GM19397 (cell line): ENCODE results near the gene FBXO40.

Experiments
- ATAC-seq: cut with Tn5 transposase; IDR thresholded peaks from one replicate; pipeline ENCODE4 v1.9.1; 2021; ENCODE audit warnings: mild to moderate bottlenecking, moderate library complexity; ENCODE audit not compliant: unreplicated experiment

FBXO40 gene

DNA sequence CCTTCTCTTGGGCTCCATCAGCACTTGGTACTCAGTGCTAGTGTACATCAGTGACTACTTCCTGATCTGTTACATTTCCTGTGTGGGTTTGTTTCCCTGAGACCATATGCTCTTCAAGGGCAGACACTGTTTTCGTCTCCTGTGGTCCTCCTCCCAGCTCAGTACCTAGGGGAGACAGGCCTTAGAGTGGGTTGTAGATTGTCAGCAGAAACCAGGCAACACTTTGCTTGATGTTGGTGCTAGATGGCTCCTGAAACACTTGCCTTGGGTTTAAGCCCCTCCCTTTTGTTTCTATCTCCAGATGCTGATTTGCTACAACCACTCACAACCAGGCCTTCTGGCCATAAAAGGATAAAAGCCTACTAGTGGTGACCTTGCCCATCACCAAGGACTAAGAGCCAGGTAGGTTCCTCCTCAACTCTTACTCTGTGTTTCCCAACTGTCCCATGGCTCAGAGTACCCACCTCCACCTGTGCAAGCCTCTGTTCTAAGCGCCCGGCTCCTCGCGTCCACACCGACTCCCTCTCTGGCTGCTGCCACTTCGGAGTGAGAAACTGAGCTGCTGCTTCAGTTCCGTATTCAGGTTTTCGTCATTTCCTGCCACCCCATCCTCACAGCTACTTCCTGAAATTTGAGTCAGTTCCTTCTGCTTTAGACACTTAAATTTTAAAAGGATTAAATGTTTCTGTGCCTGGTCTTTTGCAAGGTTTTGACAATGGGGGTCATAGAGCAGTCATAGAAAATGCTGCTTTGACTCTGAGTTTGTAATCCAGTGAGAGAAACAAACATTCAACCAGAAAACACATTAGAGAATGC lies 67.4 kb downstream of the FBXO40 start, which contains the start of gene HCLS1:
HCLS1 (minus strand) TSS at position 548 of the 816 bp plus-strand sequence. CDS start 2,556 bp downstream, outside the sequence.
- peak; percentile 91 for ATAC-seq

DNA sequence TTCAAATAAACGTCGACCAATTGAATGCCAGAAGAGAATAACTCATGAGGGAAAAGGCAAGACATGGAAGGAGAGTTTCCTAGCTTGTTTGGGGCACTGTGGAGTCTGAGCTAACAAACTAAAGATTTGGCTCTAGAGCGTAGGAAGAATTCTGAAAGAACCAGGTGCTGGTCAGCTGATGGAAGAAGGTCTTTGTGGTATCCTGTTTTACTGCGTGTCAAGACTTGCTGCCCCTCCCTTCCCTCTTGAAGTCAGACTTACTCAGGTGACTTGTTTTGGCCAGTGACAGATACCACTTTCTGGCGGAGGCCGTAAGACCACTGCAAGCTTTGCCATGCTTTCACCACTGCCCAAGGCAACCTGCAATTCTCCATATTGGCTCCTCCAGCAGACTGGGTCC lies 68.2 kb downstream of the FBXO40 start:
- ATAC-seq: no peak

DNA sequence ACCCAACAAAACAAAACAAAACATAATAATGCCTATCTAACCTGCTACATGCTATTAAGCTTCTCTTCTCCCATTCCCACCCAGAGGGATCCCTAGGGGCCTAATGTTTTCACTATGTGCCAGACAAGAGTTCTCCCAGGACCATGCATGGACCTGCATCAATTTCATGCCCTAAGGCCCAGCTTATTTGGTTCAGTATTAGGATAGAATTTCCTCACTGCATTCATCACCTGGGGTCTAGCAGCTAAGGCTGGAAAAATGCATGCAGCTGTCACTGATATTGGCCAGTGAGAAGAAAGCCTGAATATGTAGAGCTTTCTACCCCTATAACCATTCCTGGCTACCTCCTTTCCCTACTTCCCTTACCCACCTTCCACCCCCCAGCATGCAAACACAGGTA lies 69.6 kb downstream of the FBXO40 start:
- ATAC-seq: no peak

DNA sequence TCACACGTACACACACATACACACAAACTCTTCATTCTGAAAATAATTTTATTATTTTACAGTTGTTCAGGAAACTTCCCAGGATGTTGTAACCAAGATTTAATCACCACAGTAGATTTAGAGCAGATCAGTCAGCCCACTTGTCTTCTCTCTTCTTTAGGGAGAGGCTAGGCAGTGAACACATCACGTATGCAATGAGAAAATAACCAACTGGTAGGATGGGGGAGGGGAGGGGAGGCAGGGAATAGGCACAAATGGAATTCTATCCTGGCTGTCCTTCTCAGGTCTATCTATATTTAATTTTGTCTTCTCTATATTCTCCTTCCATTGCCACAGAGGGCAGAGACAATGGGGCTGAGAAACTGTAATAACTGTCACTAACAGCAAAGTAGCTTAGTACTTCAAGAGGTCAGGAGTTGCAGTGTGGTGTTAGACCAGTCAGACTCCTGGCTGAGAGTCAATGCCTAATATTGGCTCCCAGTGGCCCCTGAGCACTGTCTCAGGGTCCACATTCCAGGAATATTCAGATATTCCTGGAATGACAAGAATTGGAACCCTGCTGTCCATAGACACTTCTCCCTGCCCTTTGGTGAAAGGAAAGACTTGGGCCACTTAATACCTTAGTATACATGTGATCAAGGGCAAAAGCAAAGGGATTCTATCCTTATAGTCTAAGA lies 70.1 kb downstream of the FBXO40 start:
- ATAC-seq: no peak

DNA sequence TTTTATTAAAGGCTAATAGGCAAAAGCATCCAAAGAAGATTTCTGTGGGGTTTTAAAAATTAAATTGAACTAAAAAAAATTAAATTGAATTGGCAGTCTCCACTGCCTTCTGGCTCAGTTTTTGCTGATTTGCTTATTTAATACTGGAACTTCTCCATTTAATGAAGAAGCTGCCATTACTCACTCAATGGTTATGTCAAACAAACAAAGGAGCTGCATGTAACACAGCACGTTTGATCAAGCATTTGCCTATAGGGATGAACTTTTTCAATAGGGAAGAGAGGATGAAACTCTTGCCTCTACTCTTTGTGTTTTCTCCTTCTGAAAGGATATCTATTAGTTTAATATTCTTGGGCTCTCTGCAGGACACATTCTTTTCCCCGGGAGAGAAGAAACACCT lies 72.3 kb downstream of the FBXO40 start:
- ATAC-seq: no peak

DNA sequence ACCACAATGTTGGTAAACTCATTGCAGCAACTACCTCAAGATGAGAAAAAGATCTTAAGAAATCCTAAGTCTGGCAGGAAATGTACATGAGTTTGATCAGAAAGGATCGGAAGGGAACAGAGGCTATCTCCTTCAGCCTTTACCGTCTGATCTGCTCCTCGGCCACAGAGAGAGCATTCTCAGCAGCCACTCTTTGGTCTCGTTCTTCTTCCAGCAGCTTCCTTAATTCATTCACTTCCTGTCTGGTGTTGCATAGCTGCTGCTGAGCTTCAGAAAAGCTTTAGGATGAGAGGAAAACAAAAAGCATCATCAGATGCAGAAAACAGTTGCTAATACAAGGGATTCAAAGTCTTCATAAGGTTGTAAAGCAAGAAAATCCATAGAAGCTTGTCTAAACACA lies 74.2 kb downstream of the FBXO40 start:
- ATAC-seq: no peak

GRCh38 chr3:121670676-121671075 lies 77.5 kb downstream of the FBXO40 start:
- ATAC-seq: no peak

GRCh38 chr3:121677141-121677540 lies 84.0 kb downstream of the FBXO40 start:
- no peak for ATAC-seq
